RCC 7860 (cell line): ENCODE measurements around the gene ROMO1.

Experiments
- DNase-seq: peaks from one replicate; pipeline ENCODE4 v3.0.0-alpha.2; 2015; ENCODE audit warnings: low spot score
- FAIRE-seq: peaks from 2 replicates; lab custom pipeline; 2012; peaks lifted over from hg19 to GRCh38; lab: Jason Lieb, UNC

ROMO1 gene

GRCh38 chr20:35699127-35699956 lies at the start of gene ROMO1, which contains the start of gene NFS1:
Gene ROMO1 (plus strand): TSS chr20:35699405. CDS start chr20:35699633, 228 bp downstream.
Gene NFS1 (minus strand): TSS chr20:35699352. CDS start chr20:35699288, 64 bp downstream.
- DNase-seq (peak; percentile 72), FAIRE-seq (no peak)

- DNase-seq (no peak), FAIRE-seq (no peak)
Observed at GRCh38 chr20:35650632-35651031, 48.6 kb upstream of the ROMO1 start.

- DNase-seq (no peak), FAIRE-seq (no peak)
Observed at GRCh38 chr20:35651958-35652357, 47.2 kb upstream of the ROMO1 start.

DNA sequence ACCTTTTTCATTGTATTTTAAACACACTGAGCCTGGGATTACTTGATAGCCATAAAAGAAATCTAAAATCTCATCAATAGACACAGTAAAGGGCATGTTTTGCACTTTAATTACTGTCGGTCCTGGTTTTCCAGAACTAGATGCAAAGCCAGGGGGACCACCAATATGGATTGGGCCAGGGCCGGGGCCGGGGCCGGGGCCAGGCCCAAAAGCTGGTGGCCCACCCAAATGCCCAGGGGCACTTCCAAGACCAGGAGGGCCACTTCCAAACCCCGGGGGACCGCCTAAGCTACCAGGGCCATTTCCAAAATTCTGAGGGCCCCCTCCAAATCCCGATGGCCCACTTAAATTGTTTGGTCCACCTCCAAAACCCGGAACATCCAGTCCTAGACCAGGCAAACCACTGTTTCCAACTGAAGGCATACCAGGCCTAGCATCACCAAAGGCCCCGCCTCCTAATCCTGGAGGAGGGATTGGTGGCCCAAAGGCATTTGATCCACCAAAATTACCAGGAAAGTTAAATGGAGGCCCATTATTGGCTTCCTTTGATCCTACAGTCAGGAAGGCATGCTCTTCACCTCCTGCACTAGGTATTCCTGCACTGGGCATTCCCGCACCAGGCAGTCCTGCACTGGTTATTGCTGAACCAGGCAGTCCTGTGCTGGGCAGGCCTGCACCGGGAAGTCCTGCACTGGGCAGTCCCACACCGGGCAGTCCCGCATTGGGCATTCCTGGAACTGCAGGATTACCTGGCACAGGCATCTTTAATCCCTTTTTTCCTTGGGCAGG lies 46.4 kb upstream of the ROMO1 start:
- no peak for DNase-seq
- FAIRE-seq = no peak

- FAIRE-seq (no peak), DNase-seq (no peak)
Observed at GRCh38 chr20:35653430-35653734, 45.8 kb upstream of the ROMO1 start.

DNA sequence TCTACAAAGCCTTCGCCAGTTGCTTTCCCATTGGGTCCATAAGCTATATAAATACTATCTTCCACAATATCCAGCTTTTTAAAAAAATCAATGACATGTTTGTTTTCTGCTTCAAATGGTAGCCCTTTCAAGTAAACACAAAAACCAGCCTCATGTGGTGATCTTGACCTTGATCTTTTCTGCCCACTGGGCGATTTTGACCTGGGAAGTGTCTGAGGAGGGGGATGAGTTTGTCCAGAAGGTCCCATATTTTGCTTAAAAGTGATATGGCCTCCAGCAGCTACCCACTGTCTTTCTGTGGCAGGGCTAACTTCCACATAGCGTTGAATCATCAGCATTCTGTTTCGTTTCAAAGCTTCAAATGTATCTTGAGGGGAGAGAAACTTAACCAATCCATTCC lies 45.3 kb upstream of the ROMO1 start:
- no peak for FAIRE-seq
- DNase-seq = no peak

- DNase-seq (no peak), FAIRE-seq (no peak)
Observed at GRCh38 chr20:35654415-35654814, 44.8 kb upstream of the ROMO1 start.

DNA sequence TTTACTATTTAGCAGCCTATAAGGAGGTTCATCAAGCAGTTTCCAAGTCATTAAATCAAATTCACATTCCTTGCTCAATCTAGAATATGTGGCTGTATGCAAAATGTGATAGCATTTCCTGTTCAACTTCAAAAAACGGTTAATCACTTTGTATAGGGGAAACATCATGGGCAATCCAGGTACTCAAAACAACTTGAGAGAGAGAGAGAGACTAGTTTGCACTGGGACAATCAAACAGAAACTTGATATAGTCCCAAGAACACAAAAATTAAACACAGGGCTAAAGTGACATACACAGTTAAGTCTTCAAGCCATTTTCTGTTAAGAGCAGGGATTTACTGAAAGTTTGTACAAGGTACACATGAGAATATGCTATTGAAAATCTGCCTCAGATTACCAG lies 41.9 kb upstream of the ROMO1 start:
- FAIRE-seq (no peak), DNase-seq (no peak)

- DNase-seq = no peak
- no peak for FAIRE-seq
Observed at GRCh38 chr20:35660122-35660937, 38.9 kb upstream of the ROMO1 start.

GRCh38 chr20:35661053-35661452 lies 38.2 kb upstream of the ROMO1 start:
- peak; percentile 80 for FAIRE-seq

GRCh38 chr20:35661908-35662307 lies 37.3 kb upstream of the ROMO1 start:
- no peak for DNase-seq

More at GRCh38 chr20:35661053-35661452, 38.2 kb upstream of the ROMO1 start:
- peak; percentile 47 for DNase-seq

GRCh38 chr20:35662551-35662950 lies 36.7 kb upstream of the ROMO1 start:
- FAIRE-seq (no peak), DNase-seq (no peak)

More at GRCh38 chr20:35661908-35662307, 37.3 kb upstream of the ROMO1 start:
- FAIRE-seq = no peak

GRCh38 chr20:35663516-35664465 lies 35.4 kb upstream of the ROMO1 start:
- FAIRE-seq (no peak), DNase-seq (peak; percentile 37)

- FAIRE-seq = peak; percentile 53
- DNase-seq = peak; percentile 89
Observed at GRCh38 chr20:35664466-35665206, 34.6 kb upstream of the ROMO1 start, which contains the start of the genes CPNE1 and RBM12. Gene CPNE1 (minus strand): TSS chr20:35664900. CDS start chr20:35632923, 31,977 bp downstream. Gene RBM12 (minus strand): TSS chr20:35664900. CDS start chr20:35655322, 9,578 bp downstream.

GRCh38 chr20:35665949-35666288 lies 33.3 kb upstream of the ROMO1 start:
- FAIRE-seq (no peak), DNase-seq (no peak)

GRCh38 chr20:35669221-35669620 lies 30.0 kb upstream of the ROMO1 start:
- DNase-seq (no peak), FAIRE-seq (no peak)

- DNase-seq (no peak), FAIRE-seq (no peak)
Observed at GRCh38 chr20:35669681-35670080, 29.5 kb upstream of the ROMO1 start.

DNA sequence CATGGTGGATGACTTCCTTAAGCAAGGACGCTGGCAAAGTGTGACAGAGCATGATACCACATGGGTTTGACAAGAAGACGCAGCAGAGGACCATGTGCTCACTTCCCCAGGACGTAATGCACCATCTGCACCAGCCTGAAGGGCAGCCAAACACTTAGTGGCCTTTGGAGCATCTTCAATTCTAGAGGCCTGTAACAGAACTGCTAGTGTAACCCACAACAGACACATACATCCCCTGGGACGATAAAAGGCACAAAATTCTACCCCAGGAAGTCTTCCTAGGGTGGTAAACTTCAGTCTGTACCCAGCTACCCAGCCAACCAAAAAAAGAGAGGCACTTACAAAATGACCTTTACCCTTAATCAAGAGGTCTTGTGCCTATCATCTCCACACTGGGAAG lies 25.3 kb upstream of the ROMO1 start:
- DNase-seq = no peak

DNA sequence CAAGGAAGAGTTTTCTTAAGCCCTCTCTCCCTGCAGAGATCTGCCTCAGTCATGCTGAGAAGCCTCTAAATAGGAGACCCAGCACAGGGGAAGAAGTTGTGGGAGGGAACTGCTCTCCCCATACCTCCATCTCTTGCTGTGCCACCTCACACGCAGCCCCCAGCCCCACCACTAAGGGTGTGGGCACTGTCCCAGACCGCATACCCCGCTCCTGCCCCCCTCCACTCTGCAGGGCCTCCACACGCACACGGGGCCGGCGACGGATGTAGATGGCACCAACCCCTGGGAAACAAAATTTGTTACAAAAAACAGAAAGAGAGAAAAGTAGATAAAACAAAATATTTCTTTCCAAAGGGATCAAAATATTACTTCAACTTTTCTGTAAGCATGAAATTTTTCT lies 24.3 kb upstream of the ROMO1 start:
- FAIRE-seq = no peak
- DNase-seq = no peak

More for the DNA sequence above, 25.3 kb upstream of the ROMO1 start:
- no peak for FAIRE-seq
